NCI-H2081 (cell line): ENCODE data around the gene TLR1.
"Not testable (repeated sequence)": the region's sequence is repeated elsewhere in the genome, so short reads cannot be mapped to it uniquely, and the experiment has no call there.

Source experiments
- DNase-seq, 2 experiments: peaks; one replicate each; lab custom pipeline; 2025; lab: John Stamatoyannopoulos, UW

The TLR1 gene, protein sequence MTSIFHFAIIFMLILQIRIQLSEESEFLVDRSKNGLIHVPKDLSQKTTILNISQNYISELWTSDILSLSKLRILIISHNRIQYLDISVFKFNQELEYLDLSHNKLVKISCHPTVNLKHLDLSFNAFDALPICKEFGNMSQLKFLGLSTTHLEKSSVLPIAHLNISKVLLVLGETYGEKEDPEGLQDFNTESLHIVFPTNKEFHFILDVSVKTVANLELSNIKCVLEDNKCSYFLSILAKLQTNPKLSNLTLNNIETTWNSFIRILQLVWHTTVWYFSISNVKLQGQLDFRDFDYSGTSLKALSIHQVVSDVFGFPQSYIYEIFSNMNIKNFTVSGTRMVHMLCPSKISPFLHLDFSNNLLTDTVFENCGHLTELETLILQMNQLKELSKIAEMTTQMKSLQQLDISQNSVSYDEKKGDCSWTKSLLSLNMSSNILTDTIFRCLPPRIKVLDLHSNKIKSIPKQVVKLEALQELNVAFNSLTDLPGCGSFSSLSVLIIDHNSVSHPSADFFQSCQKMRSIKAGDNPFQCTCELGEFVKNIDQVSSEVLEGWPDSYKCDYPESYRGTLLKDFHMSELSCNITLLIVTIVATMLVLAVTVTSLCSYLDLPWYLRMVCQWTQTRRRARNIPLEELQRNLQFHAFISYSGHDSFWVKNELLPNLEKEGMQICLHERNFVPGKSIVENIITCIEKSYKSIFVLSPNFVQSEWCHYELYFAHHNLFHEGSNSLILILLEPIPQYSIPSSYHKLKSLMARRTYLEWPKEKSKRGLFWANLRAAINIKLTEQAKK

DNA sequence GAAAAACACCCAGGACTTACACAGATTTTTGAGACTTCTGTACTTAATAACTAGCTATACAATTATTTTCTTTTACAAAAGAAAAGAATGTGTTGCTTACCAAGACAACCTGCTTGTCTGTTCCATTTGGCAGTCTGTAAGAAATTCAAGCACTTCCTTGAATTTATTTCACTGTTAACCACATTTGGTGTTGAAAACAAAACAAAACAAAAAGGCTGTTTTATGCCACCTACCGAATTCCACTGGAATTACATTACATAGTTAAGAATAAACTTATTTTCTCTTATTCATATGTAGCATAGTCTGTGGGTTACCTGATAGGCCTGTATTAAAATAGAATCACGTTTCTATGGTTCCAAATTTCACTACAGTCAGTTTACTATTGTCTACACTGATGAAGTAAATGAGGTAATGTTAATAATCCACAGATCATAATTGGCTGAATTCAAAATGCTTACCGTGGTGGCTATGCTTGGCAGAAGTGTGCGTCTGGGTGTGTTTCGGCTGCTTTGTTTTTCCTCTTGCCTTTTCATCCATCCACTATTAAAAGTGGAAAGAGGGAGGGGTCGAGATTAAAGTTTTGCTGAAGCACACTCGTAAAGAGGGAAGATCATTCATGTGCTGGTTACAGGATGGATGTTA is at the start of gene TLR1:
TSS of gene TLR1 (minus strand) at position 138 of the 642 bp plus-strand sequence. CDS start 5,960 bp downstream, outside the sequence.
- peak in 1 of 2 experiments; percentile 33 for DNase-seq

DNA sequence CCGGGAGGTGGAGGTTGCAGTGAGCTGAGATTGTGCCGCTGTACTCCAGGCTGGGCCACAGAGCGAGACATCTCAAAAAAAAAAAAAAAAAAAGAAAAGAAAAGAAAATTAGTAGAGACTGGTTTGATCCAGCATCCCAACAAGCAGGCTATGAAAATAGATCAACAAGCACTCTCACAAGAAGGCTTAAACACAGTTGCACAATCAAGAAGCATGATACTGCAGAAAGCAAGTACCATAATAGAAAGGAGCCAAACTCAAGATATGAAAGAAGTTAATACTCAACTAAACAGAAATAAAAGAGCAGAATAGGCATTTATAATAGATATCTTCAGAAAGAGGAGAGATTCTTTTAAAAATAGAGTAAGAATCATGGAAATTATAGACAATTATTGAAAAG is 41.4 kb upstream of the TLR1 start:
- no peak for DNase-seq

DNA sequence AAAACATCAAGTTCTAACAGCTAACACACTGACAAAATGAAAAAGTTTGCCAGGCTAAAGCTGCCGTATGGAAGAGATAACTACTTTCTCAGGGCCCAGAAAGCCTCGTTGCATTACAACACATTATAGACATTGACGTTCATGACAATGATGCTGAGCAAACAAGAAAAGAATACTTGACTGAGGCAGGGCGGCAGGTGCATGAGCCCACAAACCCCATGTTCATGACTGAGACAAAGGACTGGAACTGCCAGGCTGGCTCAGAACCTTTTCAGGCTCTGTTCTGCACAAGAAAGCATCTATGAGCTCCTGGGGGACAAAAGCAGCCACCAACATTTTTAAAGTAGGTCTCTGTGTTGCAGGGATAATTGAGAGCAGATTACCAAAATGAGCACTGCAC is 38.4 kb upstream of the TLR1 start:
- DNase-seq, result peak; percentile 23 to 50

DNA sequence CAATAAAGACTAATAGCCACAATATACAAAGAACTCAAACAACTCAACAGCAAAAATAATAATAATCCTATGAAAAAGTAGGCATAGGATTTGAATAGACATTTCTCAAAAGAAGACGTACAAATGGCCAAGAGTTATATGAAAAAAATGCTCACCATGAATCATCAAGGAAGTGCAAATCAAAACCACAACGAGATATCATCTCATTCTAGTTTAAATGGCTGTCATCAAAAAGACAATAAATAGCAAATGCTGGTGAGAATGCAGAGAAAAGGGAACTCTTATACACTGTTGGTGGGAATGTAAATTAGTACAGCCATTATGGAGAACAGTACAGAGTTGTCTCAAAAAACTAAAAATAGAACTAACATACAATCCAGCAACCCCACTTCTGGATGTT is 33.3 kb upstream of the TLR1 start:
- DNase-seq, result no peak

DNA sequence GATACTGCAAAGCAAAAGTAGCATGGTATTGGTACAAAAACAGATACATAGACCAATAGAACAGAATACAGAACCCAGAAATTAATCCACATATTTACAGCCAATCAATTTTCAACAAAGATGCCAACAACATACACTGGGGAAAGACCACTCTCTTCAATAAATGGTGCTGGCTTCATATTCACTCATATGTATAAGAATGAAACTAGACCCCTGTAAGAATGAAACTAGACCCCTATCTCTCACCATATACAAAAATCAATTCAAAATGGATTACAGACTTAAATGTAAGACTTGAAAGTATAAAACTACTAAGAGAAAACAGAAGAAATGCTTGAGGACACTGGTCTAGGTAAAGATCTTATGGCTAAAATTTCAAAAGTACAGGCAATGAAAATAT is 32.7 kb upstream of the TLR1 start:
- no peak for DNase-seq

DNA sequence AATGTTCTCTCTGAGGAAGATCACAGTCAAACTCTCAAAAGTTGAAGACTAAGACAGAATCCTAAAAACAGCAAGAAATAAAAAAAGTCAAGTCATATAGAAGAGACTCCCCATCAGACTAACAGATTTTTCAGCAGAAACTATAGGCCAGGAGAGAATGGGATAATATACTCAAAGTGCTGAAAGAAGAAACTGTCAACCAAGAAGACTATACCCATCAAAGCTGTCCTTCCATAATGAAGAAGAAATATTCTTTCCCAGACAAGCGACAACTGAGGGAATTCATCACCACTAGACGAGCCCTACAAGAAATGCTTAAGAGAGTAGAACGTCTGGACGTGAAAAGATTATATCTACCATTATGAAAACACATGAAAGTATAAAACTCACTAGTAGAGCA is 30.0 kb upstream of the TLR1 start:
- no peak for DNase-seq

DNA sequence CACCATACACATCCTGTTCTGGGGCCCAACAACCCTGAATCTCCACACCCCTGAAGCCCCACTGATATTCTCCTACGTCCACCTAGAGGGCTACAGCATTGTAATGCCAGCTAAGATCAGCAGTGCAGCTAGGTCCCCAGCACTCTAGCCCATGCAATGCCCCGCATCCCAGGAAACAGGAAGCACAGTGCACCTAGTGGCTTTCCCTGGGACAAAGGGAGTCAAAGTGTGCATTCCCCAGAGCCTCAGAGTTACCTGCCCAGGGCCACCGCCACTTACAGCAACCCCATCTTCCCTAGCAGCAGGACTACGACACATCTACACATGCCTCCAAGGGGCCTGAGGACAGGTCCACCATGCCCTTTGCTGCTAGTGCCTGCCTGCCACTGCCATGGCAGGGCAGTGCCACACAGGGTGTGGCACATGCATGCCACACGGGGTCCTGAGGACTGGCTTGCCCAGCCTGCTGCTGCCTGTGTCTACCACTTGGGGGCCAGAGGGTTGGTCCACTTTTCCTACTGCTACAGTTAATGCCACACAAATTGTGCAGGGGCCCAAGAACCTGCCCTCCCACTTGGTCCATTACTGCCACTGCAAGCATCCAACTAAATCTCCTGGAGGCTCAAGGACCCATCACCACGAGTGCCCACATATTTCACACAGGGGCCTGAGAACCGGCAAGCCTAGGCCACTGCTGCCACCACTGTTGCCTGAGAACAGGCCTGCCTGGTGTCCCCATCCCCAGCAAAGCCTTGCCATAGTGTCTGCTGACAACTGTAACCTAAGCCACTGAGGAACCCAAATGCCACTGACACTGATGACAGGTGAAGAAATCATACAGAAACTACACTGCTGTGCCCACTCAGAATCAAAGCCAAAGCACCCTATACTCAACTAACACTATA is 28.3 kb upstream of the TLR1 start:
- no peak for DNase-seq

DNA sequence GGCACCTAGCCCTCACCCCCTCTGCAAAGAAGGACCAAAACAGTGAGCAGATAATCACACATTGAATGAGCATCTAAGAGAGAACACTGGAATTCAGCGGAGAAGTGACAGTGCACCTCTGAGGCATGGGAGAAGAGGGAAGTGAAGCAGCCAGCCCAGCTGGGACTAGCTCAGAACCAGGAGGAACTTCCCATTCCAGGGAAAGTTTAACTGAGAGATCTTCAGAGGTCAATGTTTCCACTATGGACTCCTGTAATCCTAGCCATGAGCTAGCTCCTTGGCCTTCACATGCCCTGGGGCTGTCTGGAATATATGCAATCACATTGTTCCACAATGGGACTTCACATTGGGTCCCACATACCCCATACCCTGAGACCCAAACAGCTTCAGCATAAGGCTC is 27.6 kb upstream of the TLR1 start:
- no peak for DNase-seq

DNA sequence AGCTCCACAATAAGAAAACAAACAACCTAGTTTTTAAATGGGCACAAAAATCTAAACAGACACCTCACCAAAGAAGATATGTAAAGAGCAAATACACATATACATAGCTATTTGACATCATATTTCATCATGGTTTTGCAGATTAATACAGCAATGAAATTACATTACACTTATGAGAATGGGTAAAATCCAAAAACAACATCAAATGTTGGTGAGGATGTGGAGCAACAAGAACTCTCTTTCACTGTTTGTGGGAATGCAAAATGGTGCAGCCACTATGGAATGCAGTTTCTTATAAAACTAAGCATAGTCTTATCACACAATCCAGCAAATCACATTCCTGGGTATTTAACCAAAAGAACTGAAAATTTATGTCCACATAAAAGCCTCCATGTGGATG is 27.1 kb upstream of the TLR1 start:
- DNase-seq, result no peak

DNA sequence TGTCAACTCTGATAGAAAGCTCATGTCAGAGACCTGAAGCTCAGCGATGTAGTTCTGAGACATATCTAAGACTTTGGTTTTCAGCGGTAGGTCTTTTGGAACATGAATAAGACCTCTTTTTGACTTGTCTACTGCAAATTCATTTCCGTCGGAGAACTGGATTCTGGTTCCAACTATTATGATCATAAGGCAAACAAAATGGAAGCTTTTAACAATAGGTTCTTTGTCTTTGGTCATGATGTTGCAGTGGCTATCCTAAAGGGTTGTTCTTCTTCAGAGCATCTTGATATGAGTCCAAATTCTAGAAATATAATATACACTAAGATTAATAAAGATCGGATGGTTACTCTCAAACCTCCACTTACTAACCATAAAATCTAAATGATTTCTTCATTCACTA is 24.6 kb upstream of the TLR1 start:
- DNase-seq, result no peak

DNA sequence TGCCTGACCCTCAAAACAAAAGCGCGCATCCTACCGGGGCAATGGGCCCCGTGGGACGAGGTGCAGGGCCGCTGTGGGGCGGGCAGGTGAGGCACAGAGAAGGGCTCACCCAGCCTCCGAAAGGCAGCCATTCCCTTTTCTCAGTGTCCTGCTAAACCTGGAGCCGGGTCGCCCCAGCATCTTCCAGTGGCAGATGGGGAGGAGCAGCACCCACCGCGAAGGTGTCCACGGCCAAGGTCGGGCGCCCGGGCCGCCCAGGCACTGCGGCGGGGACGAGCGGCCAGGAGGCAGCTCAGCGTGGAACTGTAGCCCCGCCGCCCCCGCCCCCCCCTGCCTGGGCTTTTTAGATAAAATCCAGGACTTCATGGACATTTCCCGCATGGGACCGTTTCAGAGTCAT is 19.2 kb upstream of the TLR1 start:
- DNase-seq, result no peak

DNA sequence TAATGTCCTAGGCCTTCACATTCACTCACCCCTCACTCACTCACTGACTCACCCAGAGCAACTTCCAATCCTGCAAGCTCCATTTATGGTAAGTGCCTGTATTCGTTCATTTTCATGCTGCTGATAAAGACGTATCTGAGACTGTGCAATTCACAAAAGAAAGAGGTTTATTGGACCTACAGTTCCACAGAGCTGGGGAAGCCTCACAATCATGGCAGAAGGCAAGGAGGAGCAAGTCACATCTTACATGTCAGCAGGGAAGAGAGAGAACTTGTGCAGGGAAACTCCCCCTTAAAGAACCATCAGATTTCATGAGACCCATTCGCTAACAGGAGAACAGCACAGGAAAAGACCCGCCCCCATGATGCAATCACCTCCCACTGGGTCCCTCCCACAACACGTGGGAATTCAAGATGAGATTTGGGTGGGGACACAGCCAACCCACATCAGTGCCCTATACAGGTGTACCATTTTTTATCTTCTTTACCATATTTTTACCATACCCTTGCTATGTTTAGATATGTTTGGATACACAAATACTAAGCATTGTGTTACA is 18.2 kb upstream of the TLR1 start:
- no peak for DNase-seq

DNA sequence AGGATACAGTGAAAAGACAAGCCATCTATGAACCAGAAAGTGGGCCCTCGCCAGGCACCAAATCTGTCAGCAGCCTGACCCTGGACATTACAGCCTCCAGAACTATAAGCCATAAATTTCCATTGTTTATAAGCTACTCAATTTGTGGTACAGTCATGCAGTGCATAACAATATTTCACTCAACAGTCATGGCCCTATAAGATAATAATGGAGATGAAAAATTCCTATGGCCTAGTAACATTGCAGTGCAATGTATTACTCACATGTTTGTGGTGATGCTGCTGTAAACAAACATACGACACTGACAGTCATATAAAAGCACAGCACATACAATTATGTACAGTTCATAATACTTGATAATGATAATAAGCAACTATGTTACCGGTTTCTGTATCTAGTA is 17.1 kb upstream of the TLR1 start:
- no peak for DNase-seq

DNA sequence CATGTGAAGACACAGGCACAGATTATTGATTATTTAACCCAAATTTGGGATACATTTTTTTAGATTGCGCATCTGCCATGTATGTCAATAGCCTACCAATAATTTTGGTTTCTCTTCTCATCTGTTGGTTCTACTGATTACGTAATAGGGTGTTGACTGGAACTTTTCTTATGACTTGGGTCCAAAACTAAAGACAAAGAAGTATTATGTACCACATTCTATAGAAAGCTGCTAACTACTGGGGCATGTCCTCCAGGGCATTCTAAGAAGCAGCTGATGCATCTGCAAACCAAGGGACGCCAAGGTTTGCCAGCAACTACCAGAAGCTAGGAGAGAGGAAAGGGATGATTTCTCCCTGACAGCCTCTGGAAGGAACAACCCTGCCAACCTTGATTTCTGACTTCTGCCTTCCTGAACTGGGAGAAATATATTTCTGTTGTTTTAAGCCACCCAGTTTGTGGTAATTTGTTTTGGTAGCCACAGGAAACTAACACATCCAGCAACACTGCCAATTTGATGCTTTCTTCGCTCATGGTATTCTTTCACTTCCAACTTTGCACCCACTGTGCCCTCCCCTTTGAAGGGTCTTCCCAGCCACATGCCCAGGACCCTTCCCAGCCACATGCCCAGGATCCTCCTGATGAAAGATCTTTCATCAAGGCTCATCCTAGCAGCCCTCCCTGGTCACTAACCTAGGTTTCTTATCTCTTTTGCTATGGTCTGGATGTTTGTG is 15.9 kb upstream of the TLR1 start:
- DNase-seq, result no peak

DNA sequence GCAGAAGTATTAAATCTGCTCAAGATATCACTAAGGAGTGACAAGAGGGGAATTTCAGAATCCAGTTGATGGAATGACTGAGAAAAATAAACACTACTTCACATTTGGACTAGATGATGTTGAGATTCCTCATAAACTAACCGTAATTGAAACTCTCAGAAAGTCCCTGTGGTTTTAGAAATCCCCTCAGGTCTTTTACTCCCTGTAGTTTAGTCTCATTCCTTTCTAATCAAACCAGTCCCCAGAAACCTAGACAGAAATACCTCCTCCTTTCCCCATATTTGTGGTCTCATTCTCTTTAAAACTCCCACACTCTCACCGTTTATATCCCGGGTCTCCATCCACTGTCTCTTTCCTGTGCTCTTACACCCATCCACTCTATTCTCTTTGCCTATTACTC is 15.0 kb upstream of the TLR1 start:
- DNase-seq, result no peak

DNA sequence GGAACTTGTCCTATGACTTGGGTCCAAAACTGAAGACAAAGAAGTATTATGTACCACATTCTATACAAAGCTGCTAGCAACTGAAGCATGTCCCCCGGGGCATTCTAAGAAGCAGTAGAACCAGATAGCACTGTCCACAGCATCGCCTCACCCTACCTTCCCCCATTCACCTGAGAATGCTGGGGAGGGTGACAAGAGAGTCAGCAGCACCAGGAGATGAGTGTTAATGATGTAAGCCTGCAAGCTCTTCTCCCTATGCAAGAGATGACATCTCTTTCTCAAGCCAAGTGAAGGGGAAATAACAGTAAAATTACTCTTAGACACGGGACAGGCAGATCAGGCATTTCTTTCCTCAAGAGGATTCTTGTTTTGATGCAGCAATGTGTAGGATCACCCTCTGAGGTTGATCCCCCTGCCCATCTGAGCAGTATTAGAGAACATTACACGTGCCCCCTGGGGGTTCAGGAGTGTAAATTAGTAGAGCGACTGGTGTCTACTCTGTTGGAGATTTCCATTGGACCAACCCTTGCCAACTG is 13.9 kb upstream of the TLR1 start:
- DNase-seq, result no peak

DNA sequence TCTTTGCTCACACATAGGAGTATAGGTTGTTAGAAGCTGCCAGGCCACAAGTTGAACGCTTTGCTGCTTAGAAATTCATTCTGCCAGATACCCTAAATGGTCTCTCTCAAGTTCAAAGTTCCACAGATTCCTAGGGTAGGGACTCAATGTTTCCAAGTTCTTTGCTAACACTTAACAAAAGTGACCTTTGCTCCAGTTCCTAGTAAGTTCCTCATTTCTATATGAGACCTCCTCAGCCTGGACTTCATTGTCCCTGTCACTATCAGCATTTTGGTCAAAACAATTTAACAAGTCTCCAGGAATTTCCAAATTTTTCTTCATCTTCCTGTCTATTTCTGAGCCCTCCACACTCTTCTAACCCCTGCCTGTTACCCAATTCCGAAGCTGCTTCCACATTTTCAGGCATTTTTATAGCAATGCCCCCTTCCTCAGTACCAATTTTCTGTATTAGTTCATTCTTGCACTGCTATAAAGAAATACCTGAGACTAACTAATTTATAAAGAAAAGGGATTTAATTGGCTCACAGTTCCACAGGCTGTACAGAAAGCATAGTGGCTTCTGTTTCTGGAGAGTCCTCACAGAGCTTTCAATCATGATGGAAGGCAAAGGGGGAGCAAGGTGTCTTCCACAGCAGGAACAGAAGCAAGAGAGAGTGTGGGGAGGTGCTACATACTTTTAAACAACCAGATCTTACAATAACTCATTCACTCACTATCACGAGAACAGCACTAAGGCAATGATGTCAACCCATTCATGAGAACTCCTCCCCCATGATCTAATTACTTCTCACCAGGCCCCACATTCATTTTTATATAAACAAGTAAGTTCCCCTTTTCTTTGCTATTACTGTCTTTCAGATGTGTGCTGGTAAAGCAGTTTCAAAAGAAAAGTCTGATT is 11.5 kb upstream of the TLR1 start:
- DNase-seq, result no peak

DNA sequence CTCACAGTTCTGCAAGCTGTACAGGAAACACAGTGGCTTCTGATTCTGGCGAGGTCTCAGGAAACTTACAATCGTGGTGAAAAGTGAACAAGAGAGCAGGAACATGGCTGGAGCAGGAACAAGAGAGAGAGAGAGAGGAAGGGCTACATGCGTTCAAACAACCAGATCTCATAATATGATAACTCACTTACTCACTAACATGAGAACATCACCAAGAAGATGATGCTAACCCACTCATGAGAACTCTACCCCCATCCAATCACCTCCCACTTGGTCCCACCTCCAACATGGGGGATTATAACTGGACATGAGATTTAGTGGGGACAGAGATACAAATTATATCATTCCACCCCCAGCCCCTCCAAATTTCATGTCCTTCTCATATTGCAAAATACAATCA is 9.8 kb upstream of the TLR1 start:
- no peak for DNase-seq

DNA sequence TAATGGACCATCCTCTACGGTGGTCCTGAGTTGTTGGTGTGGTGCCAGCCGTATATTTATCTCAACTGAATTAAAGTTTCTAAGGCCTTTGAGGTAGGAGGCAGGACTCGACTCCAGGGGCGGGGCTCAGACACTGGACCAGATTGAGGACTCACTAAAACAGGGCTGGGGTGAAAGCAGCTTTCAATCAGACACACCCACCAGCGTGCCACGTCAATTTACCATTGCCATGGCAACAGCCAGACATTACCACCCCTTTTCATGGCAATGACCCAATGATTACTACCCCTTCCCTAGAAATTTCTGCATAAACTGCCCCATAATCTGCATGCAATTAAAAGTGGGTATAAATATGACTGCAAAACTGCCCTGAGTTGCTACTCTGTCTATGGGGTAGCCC is 6.7 kb upstream of the TLR1 start:
- DNase-seq, result no peak

DNA sequence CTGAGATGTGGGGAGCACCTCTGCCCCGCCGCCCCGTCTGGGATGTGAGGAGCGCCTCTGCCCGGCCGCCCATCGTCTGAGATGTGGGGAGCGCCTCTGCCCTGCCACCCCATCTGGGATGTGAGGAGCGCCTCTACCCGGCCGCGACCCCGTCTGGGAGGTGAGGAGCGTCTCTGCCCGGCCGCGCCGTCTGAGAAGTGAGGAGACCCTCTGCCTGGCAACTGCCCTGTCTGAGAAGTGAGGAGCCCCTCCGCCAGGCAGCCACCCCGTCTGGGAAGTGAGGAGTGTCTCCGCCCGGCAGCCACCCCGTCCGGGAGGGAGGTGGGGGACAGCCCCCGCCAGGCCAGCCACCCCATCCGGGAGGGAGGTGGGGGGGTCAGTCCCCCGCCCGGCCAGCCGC is 2.9 kb upstream of the TLR1 start:
- DNase-seq, result not testable (repeated sequence)
